HepG2 (cell line): ENCODE data around the gene MEMO1. TPM values are rescaled to one million over a fixed set of nuclear protein-coding genes. Genes with fewer than 3 reads are reported as not detected.

Experiments
- ATF2 ChIP-seq: sonication (generic); formaldehyde crosslinking; IDR thresholded peaks from 2 replicates; pipeline ENCODE4 v1.4.0; 2020; ENCODE audit warnings: missing genetic modification reagents
- CCAR2 ChIP-seq: fragments of 200-400 bp; formaldehyde crosslinking; optimal IDR thresholded peaks from 2 replicates; pipeline ENCODE3; 2018; ENCODE audit warnings: low read depth, mild to moderate bottlenecking, low read length, moderate library complexity
- HCFC1 ChIP-seq: fragments of 150-350 bp; IDR thresholded peaks from 2 replicates; pipeline ENCODE4 v1.6.1; 2014; ENCODE audit warnings: low read depth, low read length
- KDM5A ChIP-seq: fragments of 200-600 bp; sonication (generic); IDR thresholded peaks from 2 replicates; pipeline ENCODE4 v1.7.0; 2018; ENCODE audit warnings: antibody characterized with exemption, mild to moderate bottlenecking, low read length, borderline replicate concordance
- NAIF1 ChIP-seq: sonication (generic); formaldehyde crosslinking; IDR thresholded peaks from 2 replicates; pipeline ENCODE4 v1.5.0; 2020; ENCODE audit warnings: mild to moderate bottlenecking, missing genetic modification reagents, borderline replicate concordance
- NFE2 ChIP-seq: sonication (generic); formaldehyde crosslinking; IDR thresholded peaks from 2 replicates; pipeline ENCODE4 v1.4.0; 2020; ENCODE audit warnings: missing genetic modification reagents
- PCBP1 ChIP-seq: fragments of 200-400 bp; formaldehyde crosslinking; IDR thresholded peaks from 2 replicates; pipeline ENCODE4 v1.6.1; 2017; ENCODE audit warnings: mild to moderate bottlenecking, low read depth, low read length, borderline replicate concordance
- SP140L ChIP-seq: sonication (generic); formaldehyde crosslinking; IDR thresholded peaks from 2 replicates; pipeline ENCODE4 v1.4.0; 2020; ENCODE audit warnings: missing genetic modification reagents, borderline replicate concordance
- TBP ChIP-seq: sonication (generic); formaldehyde crosslinking; IDR thresholded peaks from 2 replicates; pipeline ENCODE4 v1.5.0; 2020; ENCODE audit warnings: missing genetic modification reagents
- TOPORS ChIP-seq: sonication (generic); formaldehyde crosslinking; IDR thresholded peaks from 2 replicates; pipeline ENCODE4 v1.8.0; 2023; ENCODE audit warnings: mild to moderate bottlenecking, missing genetic modification reagents
- ZBTB49 ChIP-seq: sonication (generic); formaldehyde crosslinking; IDR thresholded peaks from 2 replicates; pipeline ENCODE4 v1.4.0; 2020; ENCODE audit warnings: missing genetic modification reagents, borderline replicate concordance
- ZNF382 ChIP-seq: sonication (generic); formaldehyde crosslinking; IDR thresholded peaks from 2 replicates; pipeline ENCODE4 v1.5.0; 2020; ENCODE audit warnings: missing genetic modification reagents, mild to moderate bottlenecking, borderline replicate concordance
- ZNF446 ChIP-seq: sonication (generic); formaldehyde crosslinking; IDR thresholded peaks from 2 replicates; pipeline ENCODE4 v1.5.0; 2020; ENCODE audit warnings: mild to moderate bottlenecking, missing genetic modification reagents
- ZNF562 ChIP-seq: sonication (generic); formaldehyde crosslinking; IDR thresholded peaks from 2 replicates; pipeline ENCODE4 v1.8.0; 2022; ENCODE audit warnings: missing genetic modification reagents, borderline replicate concordance
- ZNF576 ChIP-seq: sonication (generic); formaldehyde crosslinking; IDR thresholded peaks from 2 replicates; pipeline ENCODE4 v1.4.0; 2020; ENCODE audit warnings: mild to moderate bottlenecking, missing genetic modification reagents
- ZNF781 ChIP-seq: sonication (generic); formaldehyde crosslinking; IDR thresholded peaks from 2 replicates; pipeline ENCODE4 v1.5.1; 2020; ENCODE audit warnings: borderline replicate concordance, mild to moderate bottlenecking, missing genetic modification reagents; ENCODE audit errors: not compliant biosample characterization
- ZNF841 ChIP-seq: sonication (generic); formaldehyde crosslinking; IDR thresholded peaks from 2 replicates; pipeline ENCODE4 v1.8.1; 2023; ENCODE audit warnings: missing genetic modification reagents, borderline replicate concordance
- polyA plus RNA-seq, 8 experiments: library from polyadenylated mRNA; depleted of rRNA in 3 of 8; stranded (reverse) in 7 of 8; unstranded in 1 of 8; fragments of >200 nt; fragmentation: Illumina TruSeq in 4 of 8; extraction: Trizol in 4 of 8; gene quantifications; 2 replicates each; pipeline versions ENCODE4 v1.2.1 to v1.2.3, GENCODE V29; 2011 to 2016; ENCODE audit warnings: low read depth in 4 of 8, missing spikeins in 1 of 8, mixed read lengths in 1 of 8; ENCODE audit not compliant: insufficient read depth in 1 of 8
- total RNA-seq, 5 experiments: library from RNA; depleted of rRNA; stranded (reverse); fragments of >200 nt; fragmentation: Illumina TruSeq; extraction: Trizol; gene quantifications; 2 replicates each; pipeline ENCODE4 v1.2.3, GENCODE V29; 2016; ENCODE audit warnings: low read depth in 1 of 5
- TF ChIP-seq, protein P1 (sequence below): fragments of 450-650 bp; IDR thresholded peaks from 2 replicates; pipeline ENCODE4 v1.6.1; 2017; ENCODE audit warnings: mild to moderate bottlenecking
- TF ChIP-seq, protein P2 (sequence below): sonication (generic); formaldehyde crosslinking; IDR thresholded peaks from 2 replicates; pipeline ENCODE4 v1.8.0; 2022; ENCODE audit warnings: mild to moderate bottlenecking, missing genetic modification reagents; ENCODE audit not compliant: insufficient replicate concordance

Gene MEMO1
- total and polyA plus RNA-seq, 2 of the 13 experiments (the other 11 are each of a cell fraction or from before 2014, with no cell fraction given): 69.8 to 81.6 TPM

DNA sequence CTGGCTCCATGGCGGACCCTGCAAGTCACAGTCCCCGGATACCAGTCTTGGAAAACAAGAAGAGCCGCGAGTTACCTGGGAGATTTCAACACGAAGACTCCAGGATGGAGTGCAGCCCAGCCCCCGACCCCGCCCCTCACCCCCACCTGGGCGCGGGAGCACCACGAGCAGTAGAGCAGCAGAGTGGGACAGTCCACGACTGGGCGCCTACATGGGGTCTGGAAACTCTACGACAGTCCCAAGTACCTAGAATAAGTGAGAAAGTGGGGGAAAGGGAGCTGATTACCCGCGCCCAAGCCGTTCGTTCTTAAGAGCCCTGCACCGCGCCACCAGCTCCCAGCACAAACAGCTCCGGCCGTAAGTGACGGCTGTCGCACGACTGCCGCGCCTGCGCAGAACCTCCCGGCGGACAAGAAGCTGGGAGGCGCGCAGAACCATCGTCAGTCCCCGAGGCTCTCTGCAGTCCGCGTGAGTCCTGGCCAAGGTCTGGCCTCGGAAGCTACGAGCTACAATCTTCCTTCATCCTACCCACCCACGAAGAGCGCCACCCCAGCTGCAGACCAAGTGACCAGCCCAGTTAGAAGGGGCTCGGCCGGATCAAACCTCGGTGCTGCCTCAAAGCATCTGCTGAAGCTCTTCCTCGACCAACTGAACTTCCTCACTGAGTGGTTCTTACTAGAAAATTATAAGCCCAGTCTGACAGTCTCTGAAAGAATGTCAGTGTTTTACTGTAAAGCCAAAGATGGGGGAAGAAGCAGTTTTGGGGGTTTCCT is 28.8 kb upstream of the MEMO1 start, which contains the start of gene DPY30 (continued):
- TF ChIP-seq ATF2 (CRISPR knock-in tag) (peak; percentile 75), NFE2 (CRISPR knock-in tag) (no peak), ZNF382 (CRISPR knock-in tag) (no peak), ZNF562 (no peak), TOPORS (CRISPR knock-in tag) (0 out of 2 replicates have a peak, but pooled peaks have one; percentile 43), TBP (CRISPR knock-in tag) (0 out of 2 replicates have a peak, but pooled peaks have one; percentile 23), ZNF781 (CRISPR knock-in tag) (peak; percentile 92), SP140L (no peak; the same call in 1 of the 2 replicates), ZNF446 (no peak; the same call in 1 of the 2 replicates), PCBP1 (no peak), HCFC1 (no peak), CCAR2 (no peak), ZNF841 (CRISPR knock-in tag) (no peak), ZBTB49 (CRISPR knock-in tag) (no peak), NAIF1 (CRISPR knock-in tag) (peak; percentile 30; the same call in 1 of the 2 replicates), KDM5A (peak; percentile 89; the same call in 1 of the 2 replicates), ZNF576 (CRISPR knock-in tag) (no peak)
- TF ChIP-seq, protein P1, sequence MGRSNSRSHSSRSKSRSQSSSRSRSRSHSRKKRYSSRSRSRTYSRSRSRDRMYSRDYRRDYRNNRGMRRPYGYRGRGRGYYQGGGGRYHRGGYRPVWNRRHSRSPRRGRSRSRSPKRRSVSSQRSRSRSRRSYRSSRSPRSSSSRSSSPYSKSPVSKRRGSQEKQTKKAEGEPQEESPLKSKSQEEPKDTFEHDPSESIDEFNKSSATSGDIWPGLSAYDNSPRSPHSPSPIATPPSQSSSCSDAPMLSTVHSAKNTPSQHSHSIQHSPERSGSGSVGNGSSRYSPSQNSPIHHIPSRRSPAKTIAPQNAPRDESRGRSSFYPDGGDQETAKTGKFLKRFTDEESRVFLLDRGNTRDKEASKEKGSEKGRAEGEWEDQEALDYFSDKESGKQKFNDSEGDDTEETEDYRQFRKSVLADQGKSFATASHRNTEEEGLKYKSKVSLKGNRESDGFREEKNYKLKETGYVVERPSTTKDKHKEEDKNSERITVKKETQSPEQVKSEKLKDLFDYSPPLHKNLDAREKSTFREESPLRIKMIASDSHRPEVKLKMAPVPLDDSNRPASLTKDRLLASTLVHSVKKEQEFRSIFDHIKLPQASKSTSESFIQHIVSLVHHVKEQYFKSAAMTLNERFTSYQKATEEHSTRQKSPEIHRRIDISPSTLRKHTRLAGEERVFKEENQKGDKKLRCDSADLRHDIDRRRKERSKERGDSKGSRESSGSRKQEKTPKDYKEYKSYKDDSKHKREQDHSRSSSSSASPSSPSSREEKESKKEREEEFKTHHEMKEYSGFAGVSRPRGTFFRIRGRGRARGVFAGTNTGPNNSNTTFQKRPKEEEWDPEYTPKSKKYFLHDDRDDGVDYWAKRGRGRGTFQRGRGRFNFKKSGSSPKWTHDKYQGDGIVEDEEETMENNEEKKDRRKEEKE: no peak
- TF ChIP-seq, protein P2, sequence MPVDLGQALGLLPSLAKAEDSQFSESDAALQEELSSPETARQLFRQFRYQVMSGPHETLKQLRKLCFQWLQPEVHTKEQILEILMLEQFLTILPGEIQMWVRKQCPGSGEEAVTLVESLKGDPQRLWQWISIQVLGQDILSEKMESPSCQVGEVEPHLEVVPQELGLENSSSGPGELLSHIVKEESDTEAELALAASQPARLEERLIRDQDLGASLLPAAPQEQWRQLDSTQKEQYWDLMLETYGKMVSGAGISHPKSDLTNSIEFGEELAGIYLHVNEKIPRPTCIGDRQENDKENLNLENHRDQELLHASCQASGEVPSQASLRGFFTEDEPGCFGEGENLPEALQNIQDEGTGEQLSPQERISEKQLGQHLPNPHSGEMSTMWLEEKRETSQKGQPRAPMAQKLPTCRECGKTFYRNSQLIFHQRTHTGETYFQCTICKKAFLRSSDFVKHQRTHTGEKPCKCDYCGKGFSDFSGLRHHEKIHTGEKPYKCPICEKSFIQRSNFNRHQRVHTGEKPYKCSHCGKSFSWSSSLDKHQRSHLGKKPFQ (CRISPR knock-in tag): no peak
